Testis (tissue), 3 donors: ENCODE measurements around the gene TMEM184A. TPM values are rescaled to one million over a fixed set of nuclear protein-coding genes. Genes with fewer than 3 reads are reported as not detected.

Source experiments
- DNase-seq: peaks from one replicate; pipeline ENCODE4 v3.0.0-alpha.2; 2019
- H3K27ac ChIP-seq, 2 donors: fragments of 200-600 bp; sonication (generic); one replicate each; pipeline ENCODE4 v1.5.1; 2019
- H3K27me3 ChIP-seq: fragments of 200-600 bp; sonication (generic); one replicate; pipeline ENCODE4 v1.5.1; 2019
- H3K36me3 ChIP-seq: fragments of 200-600 bp; sonication (generic); one replicate; pipeline ENCODE4 v1.5.1; 2017; ENCODE audit warnings: low read depth; ENCODE audit errors: missing control alignments
- H3K4me1 ChIP-seq: fragments of 200-600 bp; sonication (generic); one replicate; pipeline ENCODE4 v1.5.1; 2019
- H3K4me3 ChIP-seq, 2 donors: fragments of 200-600 bp; sonication (generic); one replicate each; pipeline ENCODE4 v1.5.1; 2017 to 2019
- H3K9me3 ChIP-seq: fragments of 200-600 bp; sonication (generic); one replicate; pipeline ENCODE4 v1.5.1; 2017
- CTCF ChIP-seq, 3 experiments: fragments of 450-650 bp in 2 of 3; fragments of 200-600 bp in 1 of 3; sonication (generic) in 1 of 3; IDR thresholded peaks; one replicate each; pipeline ENCODE4 v1.5.1; 2016 to 2019; ENCODE audit warnings: antibody characterized with exemption in 3 of 3, mild to moderate bottlenecking in 2 of 3, moderate library complexity in 1 of 3
- POLR2A ChIP-seq: fragments of 450-650 bp; IDR thresholded peaks from one replicate; pipeline ENCODE4 v1.6.1; 2017; ENCODE audit warnings: antibody characterized with exemption, mild to moderate bottlenecking, moderate library complexity
- WGBS, 2 donors: methylation state at CpG; one replicate each; pipeline ENCODE4 v1.1.5; 2018; 5-methylcytosine and 5-hydroxymethylcytosine counted together
- intact Hi-C: fragments of 100-400 bp; cut with DNase I; formaldehyde crosslinking; loops from one replicate; pipeline ENCODE4 v1.15.1; 2023; ENCODE audit warnings: low total_unique reads
- polyA plus RNA-seq: library from polyadenylated mRNA; stranded (reverse); fragments of 350-450 nt; fragmentation: Illumina TruSeq; extraction: RNeasy Lipid Tissue Mini Kit (QIAGEN cat#74804); gene quantifications from one replicate; pipeline ENCODE4 v1.2.3, GENCODE V29; 2014; ENCODE audit warnings: low read depth, low replicate concordance; ENCODE audit not compliant: insufficient read depth
- total RNA-seq, 2 donors: library from RNA; depleted of rRNA; stranded (reverse); fragments of >200 nt; gene quantifications; one replicate each; pipeline ENCODE4 v1.2.3, GENCODE V29; 2016

The TMEM184A gene
- total and polyA plus RNA-seq, 3 donors from 2014 or later, result 7.1 to 20.9 (median 18.7) TPM

- intact Hi-C loops, result no loop called here
- 78 to 82% methylated on average over 21 to 23 of the region's 23 CpGs for WGBS, 2 donors
- peaks cover 8% of the 10 kb centered on the region for H3K4me1 ChIP-seq
- H3K9me3 ChIP-seq, result no peaks in the 10 kb centered on the region
- TF ChIP-seq CTCF (IDR thresholded peaks at IDR 0.05), result no peak
- TF ChIP-seq POLR2A, result no peak
- H3K36me3 ChIP-seq, result no peaks in the 10 kb centered on the region
- no peak for DNase-seq
- H3K4me3 ChIP-seq, result no peak overlapping the region
- H3K27ac ChIP-seq, result no peak overlapping the region
- no peaks in the 10 kb centered on the region for H3K27me3 ChIP-seq
Measured at GRCh38 chr7:1564603-1565022, 8.6 kb upstream of the TMEM184A start.

GRCh38 chr7:1563981-1564602, 8.1 kb upstream of the TMEM184A start:
- Histone ChIP-seq H3K4me3 (no peak overlapping the region), H3K27me3 (no peaks in the 10 kb centered on the region), H3K4me1 (peaks cover 5% of the 10 kb centered on the region), H3K36me3 (no peaks in the 10 kb centered on the region), H3K9me3 (no peaks in the 10 kb centered on the region), H3K27ac (no peak overlapping the region)
- DNase-seq, result no peak
- intact Hi-C loops, result no loop called here
- TF ChIP-seq POLR2A (no peak), CTCF (IDR thresholded peaks at IDR 0.05) (no peak)
- 82 to 91% methylated on average over 10 to 15 of the region's 15 CpGs for WGBS, 2 donors

GRCh38 chr7:1562597-1563051, 6.6 kb upstream of the TMEM184A start:
- no peak for DNase-seq
- 66 to 74% methylated on average over 18 of the region's 18 CpGs for WGBS, 2 donors
- H3K4me3 ChIP-seq, result no peak overlapping the region
- no peaks in the 10 kb centered on the region for H3K4me1 ChIP-seq
- intact Hi-C loops, result no loop called here
- H3K27ac ChIP-seq, result no peak overlapping the region
- H3K9me3 ChIP-seq, result no peaks in the 10 kb centered on the region
- no peaks in the 10 kb centered on the region for H3K36me3 ChIP-seq
- H3K27me3 ChIP-seq, result no peaks in the 10 kb centered on the region
- no peak for TF ChIP-seq CTCF (IDR thresholded peaks at IDR 0.05)
- TF ChIP-seq POLR2A, result no peak

- 65 to 80% methylated on average over 16 of the region's 16 CpGs for WGBS, 2 donors
- Histone ChIP-seq H3K27me3 (no peaks in the 10 kb centered on the region), H3K9me3 (no peaks in the 10 kb centered on the region), H3K27ac (no peak overlapping the region), H3K4me3 (no peak overlapping the region), H3K36me3 (no peaks in the 10 kb centered on the region), H3K4me1 (no peaks in the 10 kb centered on the region)
- TF ChIP-seq CTCF (IDR thresholded peaks at IDR 0.05) (no peak), POLR2A (no peak)
- intact Hi-C loops, result no loop called here
- DNase-seq, result no peak
Measured at GRCh38 chr7:1562116-1562515, 6.1 kb upstream of the TMEM184A start.
